ENCODE results near the gene PADI3. TPM values are rescaled to one million over a fixed set of nuclear protein-coding genes. Genes with fewer than 3 reads are reported as not detected.

The PADI3 gene
- polyA plus RNA-seq, 1 donor (not counting 4 experiments of a cell fraction or from before 2014, with no cell fraction given) = 6.1 TPM

- H3K9me3 ChIP-seq (ENCODE audit: control insufficient read depth, low read depth, low read length) = no peaks in the 10 kb centered on the region
- peaks cover 17% of the 10 kb centered on the region for H3K4me1 ChIP-seq (ENCODE audit: control insufficient read depth, extremely low read depth, insufficient read depth, low read length)
- H3K79me2 ChIP-seq (ENCODE audit: control insufficient read depth, insufficient read depth, low read length) = no peaks in the 10 kb centered on the region
- no peak for TF ChIP-seq CTCF (optimal IDR thresholded peaks at IDR 0.05 in 1 of 3, IDR thresholded peaks at IDR 0.05 in 1 of 3, conservative IDR thresholded peaks at IDR 0.05 in 1 of 3; ENCODE audit: extremely low read depth in 1 of 3, insufficient read depth in 2 of 3, low read length in 3 of 3)
- no peak for TF ChIP-seq EZH2 (IDR thresholded peaks at IDR 0.05; ENCODE audit: low read length)
- FAIRE-seq (peak; percentile 85), DNase-seq (ENCODE audit: low read depth, low spot score) (no peak)
- H2AFZ ChIP-seq (ENCODE audit: control insufficient read depth, low read length) = no peak overlapping the region
- H3K9me1 ChIP-seq (ENCODE audit: control insufficient read depth, extremely low read depth, insufficient read depth, low read length) = no peaks in the 10 kb centered on the region
- dilution Hi-C loops (cut with MboI; ENCODE audit: extremely low pct_ligation_motif_present, low sequenced_read_pairs) = no loop called here
- H3K9ac ChIP-seq (ENCODE audit: control insufficient read depth, extremely low read depth, insufficient read depth, low read length) = no peak overlapping the region
- H3K4me3 ChIP-seq (ENCODE audit: control insufficient read depth in 2 of 3, extremely low read depth in 1 of 3, insufficient read depth in 2 of 3, low read depth in 1 of 3, low read length in 3 of 3) = no peak overlapping the region
- H3K27me3 ChIP-seq (ENCODE audit: control insufficient read depth, extremely low read depth, insufficient read depth, low read length) = no peaks in the 10 kb centered on the region
- no peaks in the 10 kb centered on the region for H3K36me3 ChIP-seq (ENCODE audit: control insufficient read depth in 2 of 2, extremely low read depth in 1 of 2, insufficient read depth in 2 of 2, low read length in 2 of 2)
- H3K27ac ChIP-seq (ENCODE audit: control insufficient read depth, insufficient read depth, low read length) = no peak overlapping the region
- H4K20me1 ChIP-seq (ENCODE audit: control insufficient read depth, extremely low read depth, insufficient read depth, low read length) = no peaks in the 10 kb centered on the region
- no peak overlapping the region for H3K4me2 ChIP-seq (ENCODE audit: control insufficient read depth, extremely low read depth, insufficient read depth, low read depth, low read length)
Measured at GRCh38 chr1:17258116-17258757, 9.3 kb downstream of the PADI3 start.

- Histone ChIP-seq H3K9ac (ENCODE audit: control insufficient read depth, extremely low read depth, insufficient read depth, low read length) (no peak overlapping the region), H4K20me1 (ENCODE audit: control insufficient read depth, extremely low read depth, insufficient read depth, low read length) (no peaks in the 10 kb centered on the region), H3K27ac (ENCODE audit: control insufficient read depth, insufficient read depth, low read length) (peak overlapping the region; percentile 5), H3K4me3 (ENCODE audit: control insufficient read depth in 2 of 3, extremely low read depth in 1 of 3, insufficient read depth in 2 of 3, low read depth in 1 of 3, low read length in 3 of 3) (no peak overlapping the region), H3K36me3 (ENCODE audit: control insufficient read depth in 2 of 2, extremely low read depth in 1 of 2, insufficient read depth in 2 of 2, low read length in 2 of 2) (no peaks in the 10 kb centered on the region), H2AFZ (ENCODE audit: control insufficient read depth, low read length) (peak overlapping the region; percentile 22), H3K27me3 (ENCODE audit: control insufficient read depth, extremely low read depth, insufficient read depth, low read length) (no peaks in the 10 kb centered on the region), H3K9me1 (ENCODE audit: control insufficient read depth, extremely low read depth, insufficient read depth, low read length) (no peaks in the 10 kb centered on the region), H3K79me2 (ENCODE audit: control insufficient read depth, insufficient read depth, low read length) (no peaks in the 10 kb centered on the region), H3K9me3 (ENCODE audit: control insufficient read depth, low read depth, low read length) (no peaks in the 10 kb centered on the region), H3K4me2 (ENCODE audit: control insufficient read depth, extremely low read depth, insufficient read depth, low read depth, low read length) (no peak overlapping the region), H3K4me1 (ENCODE audit: control insufficient read depth, extremely low read depth, insufficient read depth, low read length) (peaks cover 17% of the 10 kb centered on the region)
- no peak for DNase-seq (ENCODE audit: low read depth, low spot score)
- dilution Hi-C loops (cut with MboI; ENCODE audit: extremely low pct_ligation_motif_present, low sequenced_read_pairs) = no loop called here
- TF ChIP-seq EZH2 (IDR thresholded peaks at IDR 0.05; ENCODE audit: low read length) (no peak), CTCF (optimal IDR thresholded peaks at IDR 0.05 in 1 of 3, IDR thresholded peaks at IDR 0.05 in 1 of 3, conservative IDR thresholded peaks at IDR 0.05 in 1 of 3; ENCODE audit: extremely low read depth in 1 of 3, insufficient read depth in 2 of 3, low read length in 3 of 3) (no peak)
- no peak for FAIRE-seq
Measured at GRCh38 chr1:17258758-17259130, 9.8 kb downstream of the PADI3 start.
